Urinary bladder (tissue), 4 donors: ENCODE data around the gene CPSF6. TPM values are rescaled to one million over a fixed set of nuclear protein-coding genes. Genes with fewer than 3 reads are reported as not detected.
"Not testable (repeated sequence)": the region's sequence is repeated elsewhere in the genome, so short reads cannot be mapped to it uniquely, and the experiment has no call there.

Source experiments
- DNase-seq: peaks from one replicate; pipeline ENCODE4 v3.0.0-alpha.2; 2015; ENCODE audit errors: extremely low spot score
- H3K27ac ChIP-seq: one replicate; pipeline ENCODE4 v1.5.1; 2013; ENCODE audit warnings: low read depth, mild to moderate bottlenecking, moderate library complexity
- H3K36me3 ChIP-seq: one replicate; pipeline ENCODE4 v1.6.1; 2013; ENCODE audit warnings: mild to moderate bottlenecking, moderate library complexity; ENCODE audit not compliant: insufficient read depth
- H3K4me1 ChIP-seq: one replicate; pipeline ENCODE4 v1.6.1; 2013; ENCODE audit warnings: mild to moderate bottlenecking, moderate library complexity; ENCODE audit not compliant: insufficient read depth
- H3K4me3 ChIP-seq: one replicate; pipeline ENCODE4 v1.5.1; 2013; ENCODE audit warnings: low read depth, low read length
- WGBS: extraction: QIAGEN DNeasy Blood & Tissue Kit; methylation state at CpG from one replicate; pipeline ENCODE4 v1.1.7; 2013; 5-methylcytosine and 5-hydroxymethylcytosine counted together
- polyA plus RNA-seq: library from polyadenylated mRNA; stranded (reverse); fragments of 200-250 nt; gene quantifications from one replicate; pipeline ENCODE4 v1.2.3, GENCODE V29; 2013
- total RNA-seq: library from RNA; depleted of rRNA; stranded (reverse); fragments of >200 nt; gene quantifications from one replicate; pipeline ENCODE4 v1.2.3, GENCODE V29; 2014
- donor health status: healthy with polysubstance abuse.
- donor health status: healthy.

The CPSF6 gene
- total and polyA plus RNA-seq, 2 donors = 18.5 to 120 TPM

DNA sequence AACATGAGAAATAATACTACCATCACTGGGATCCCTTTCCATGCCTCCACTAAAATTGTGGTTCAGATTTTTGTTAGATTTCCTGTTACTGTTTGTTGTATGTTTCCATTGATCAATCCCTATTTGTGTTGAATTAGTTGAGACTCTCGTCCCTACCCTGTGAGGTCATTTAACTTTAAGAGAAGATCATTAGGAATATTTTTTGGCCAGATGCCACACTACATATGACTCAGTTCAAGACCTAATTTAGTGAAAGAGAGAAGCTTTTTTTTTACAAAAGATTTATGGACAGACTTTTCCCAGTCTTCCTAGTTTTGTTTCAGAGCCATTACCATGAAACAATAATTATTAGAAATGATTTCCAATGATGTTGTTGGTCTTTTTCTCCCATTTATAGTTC, 35.5 kb downstream of the CPSF6 start:
- WGBS = 53% methylated on average over 1 of the region's 1 CpG

GRCh38 chr12:69275471-69275891, 36.1 kb downstream of the CPSF6 start:
- Histone ChIP-seq H3K4me3 (no peak overlapping the region), H3K4me1 (no peaks in the 10 kb centered on the region), H3K27ac (no peak overlapping the region), H3K36me3 (no peaks in the 10 kb centered on the region)
- DNase-seq = no peak
- 16% methylated on average over 1 of the region's 1 CpG for WGBS

More for the DNA sequence above, 35.5 kb downstream of the CPSF6 start:
- no peak overlapping the region for H3K4me3 ChIP-seq
- H3K36me3 ChIP-seq = no peaks in the 10 kb centered on the region
- H3K27ac ChIP-seq = no peak overlapping the region
- H3K4me1 ChIP-seq = no peaks in the 10 kb centered on the region
- no peak for DNase-seq

DNA sequence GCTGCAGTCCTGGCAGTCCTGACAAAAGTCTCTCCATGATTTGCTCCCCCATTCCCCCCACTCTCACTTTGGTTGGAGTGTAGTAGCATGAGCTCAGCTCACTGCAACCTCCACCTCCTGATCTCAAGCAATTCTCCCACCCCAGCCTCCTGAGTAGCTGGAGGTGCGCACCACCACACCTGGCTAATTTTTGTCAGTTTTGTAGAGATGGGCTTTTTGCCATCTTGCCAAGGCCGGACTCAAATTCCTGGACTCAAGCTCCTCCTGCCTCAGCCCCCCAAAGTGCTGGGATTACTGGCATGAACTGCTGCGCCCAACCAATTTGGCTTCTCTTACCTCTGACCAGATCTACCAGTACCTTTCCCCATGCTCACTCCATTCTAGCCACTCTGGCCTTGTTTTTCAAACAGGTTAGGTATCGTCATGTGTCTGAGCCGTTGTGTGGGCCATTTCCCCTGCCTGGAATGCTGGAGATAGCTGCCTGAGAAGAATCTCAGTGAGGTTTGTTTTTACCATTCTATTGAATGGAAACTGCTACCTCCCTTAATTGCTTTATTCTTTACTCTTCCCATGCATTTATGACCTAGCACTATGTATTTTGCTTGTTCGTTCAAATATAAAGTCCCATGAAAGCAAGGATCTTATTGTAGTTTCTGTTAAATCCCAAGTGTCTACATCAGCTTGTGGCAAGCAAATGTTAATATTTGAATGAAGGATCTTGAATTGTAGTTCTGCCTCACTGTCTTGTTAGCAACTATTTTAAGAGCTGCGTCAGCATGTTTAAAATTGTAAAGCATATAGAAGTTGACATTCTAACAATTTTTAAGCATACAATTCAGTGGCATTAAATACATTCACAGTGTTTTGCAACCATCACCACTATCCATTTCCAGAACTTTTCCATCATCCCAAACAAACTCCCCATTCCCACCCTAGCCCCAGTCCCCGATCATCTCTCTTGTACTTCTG, 39.7 kb downstream of the CPSF6 start:
- no peak for DNase-seq
- WGBS = 86% methylated on average over 8 of the region's 8 CpGs
- no peaks in the 10 kb centered on the region for H3K4me1 ChIP-seq
- H3K36me3 ChIP-seq = no peaks in the 10 kb centered on the region
- H3K27ac ChIP-seq = no peak overlapping the region
- no peak overlapping the region for H3K4me3 ChIP-seq

GRCh38 chr12:69284131-69284530, 44.8 kb downstream of the CPSF6 start:
- Histone ChIP-seq H3K4me1 (no peaks in the 10 kb centered on the region), H3K36me3 (no peaks in the 10 kb centered on the region), H3K4me3 (peak overlapping the region; percentile 29), H3K27ac (no peak overlapping the region)
- 2% methylated on average over 19 of the region's 19 CpGs for WGBS
- peak; percentile 46 for DNase-seq

- Histone ChIP-seq H3K36me3 (no peaks in the 10 kb centered on the region), H3K4me1 (no peaks in the 10 kb centered on the region), H3K27ac (no peak overlapping the region), H3K4me3 (no peak overlapping the region)
- no peak for DNase-seq
- WGBS = 63% methylated on average over 3 of the region's 3 CpGs
These were observed 48.2 kb downstream of the CPSF6 start for GRCh38 chr12:69287556-69287955.

DNA sequence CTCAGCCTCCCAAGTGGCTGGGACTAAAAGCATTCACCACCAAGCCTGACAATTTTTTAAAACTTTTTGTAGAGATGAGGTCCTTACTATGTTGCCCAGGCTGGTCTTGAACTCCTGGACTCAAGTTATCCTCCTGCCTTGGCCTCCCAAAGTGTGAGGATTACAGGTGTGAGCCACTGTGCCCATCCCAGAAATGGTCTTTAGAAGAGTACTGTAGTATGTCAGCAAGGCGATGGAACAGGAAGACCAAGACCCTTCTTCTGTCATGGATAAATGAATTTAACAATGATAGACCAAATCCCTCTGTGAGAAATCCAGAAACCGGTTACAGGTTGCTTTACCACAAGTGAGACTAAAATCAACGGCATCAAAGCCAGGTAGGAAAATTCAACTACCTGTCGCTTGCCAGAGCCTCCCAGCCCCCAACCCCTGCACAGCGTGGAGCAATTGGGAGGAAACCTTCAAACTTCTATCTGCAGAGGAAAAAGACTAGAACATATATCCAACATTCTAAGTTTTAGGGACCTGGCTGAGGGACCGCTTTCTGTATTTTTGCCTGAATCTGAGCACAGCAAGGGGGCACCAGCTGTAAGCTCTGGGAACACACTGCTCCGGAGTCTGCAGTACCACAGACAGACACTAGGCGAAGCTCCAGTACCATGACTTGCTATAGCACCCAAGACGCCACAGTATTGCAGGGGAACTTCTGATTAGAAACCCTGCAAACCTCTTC, 51.3 kb downstream of the CPSF6 start:
- 32% methylated on average over 9 of the region's 9 CpGs for WGBS
- Histone ChIP-seq H3K36me3 (no peaks in the 10 kb centered on the region), H3K4me1 (no peaks in the 10 kb centered on the region), H3K27ac (no peak overlapping the region), H3K4me3 (no peak overlapping the region)
- no peak for DNase-seq

DNA sequence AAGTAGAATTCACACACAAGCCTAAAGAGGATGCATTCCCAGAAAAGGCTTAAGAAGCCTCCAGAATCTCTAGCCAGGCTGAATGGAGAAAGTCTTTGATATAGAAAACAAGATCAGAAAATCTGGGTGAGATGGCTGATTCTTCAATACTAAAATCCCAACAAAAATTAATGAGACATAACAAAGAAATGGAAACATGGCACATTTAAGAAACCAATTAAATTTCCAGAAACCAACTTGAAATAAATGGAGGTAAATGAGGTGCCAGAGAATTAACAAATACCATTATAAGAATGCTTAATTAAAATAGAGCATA, 51.9 kb downstream of the CPSF6 start:
- H3K4me1 ChIP-seq = no peaks in the 10 kb centered on the region
- H3K36me3 ChIP-seq = no peaks in the 10 kb centered on the region
- no peak for DNase-seq
- no peak overlapping the region for H3K27ac ChIP-seq
- no peak overlapping the region for H3K4me3 ChIP-seq

GRCh38 chr12:69298133-69298532, 58.8 kb downstream of the CPSF6 start:
- H3K4me3 ChIP-seq = no peak overlapping the region
- 88% methylated on average over 1 of the region's 1 CpG for WGBS
- no peaks in the 10 kb centered on the region for H3K36me3 ChIP-seq
- H3K4me1 ChIP-seq = no peaks in the 10 kb centered on the region
- H3K27ac ChIP-seq = no peak overlapping the region
- DNase-seq = no peak

GRCh38 chr12:69298947-69299346, 59.6 kb downstream of the CPSF6 start:
- DNase-seq = no peak
- Histone ChIP-seq H3K4me1 (no peaks in the 10 kb centered on the region), H3K36me3 (no peaks in the 10 kb centered on the region), H3K4me3 (no peak overlapping the region), H3K27ac (no peak overlapping the region)
- WGBS = 81% methylated on average over 2 of the region's 2 CpGs

GRCh38 chr12:69304284-69304683, 64.9 kb downstream of the CPSF6 start:
- no peaks in the 10 kb centered on the region for H3K4me1 ChIP-seq
- H3K36me3 ChIP-seq = no peaks in the 10 kb centered on the region
- H3K27ac ChIP-seq = no peak overlapping the region
- H3K4me3 ChIP-seq = no peak overlapping the region
- 96% methylated on average over 1 of the region's 1 CpG for WGBS
- DNase-seq = no peak

GRCh38 chr12:69309461-69309860, 70.1 kb downstream of the CPSF6 start:
- Histone ChIP-seq H3K4me1 (no peaks in the 10 kb centered on the region), H3K27ac (no peak overlapping the region), H3K36me3 (no peaks in the 10 kb centered on the region), H3K4me3 (no peak overlapping the region)
- 56% methylated on average over 3 of the region's 3 CpGs for whole genome bisulfite sequencing
- no peak for DNase-seq

DNA sequence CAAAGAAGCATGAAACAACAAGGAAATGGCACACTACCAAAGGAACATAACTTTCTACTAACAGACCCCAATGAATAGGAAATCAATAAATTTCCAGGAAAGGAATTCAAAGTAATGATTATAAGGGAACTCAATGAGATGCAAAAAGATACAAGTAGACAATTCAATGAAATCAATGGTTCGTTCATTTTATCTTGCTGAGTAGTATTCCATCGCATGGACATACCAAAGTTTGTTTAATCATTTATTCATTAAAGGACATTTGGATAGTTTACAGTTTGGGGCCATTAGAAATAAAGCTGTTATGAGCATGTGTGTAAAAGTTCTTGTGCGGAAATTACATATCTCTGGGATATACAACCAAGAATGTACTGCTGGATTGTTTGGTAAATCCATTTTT, 73.8 kb downstream of the CPSF6 start:
- Histone ChIP-seq H3K4me3 (no peak overlapping the region), H3K27ac (no peak overlapping the region), H3K36me3 (no peaks in the 10 kb centered on the region), H3K4me1 (no peaks in the 10 kb centered on the region)
- no peak for DNase-seq
- 98% methylated on average over 3 of the region's 3 CpGs for WGBS

DNA sequence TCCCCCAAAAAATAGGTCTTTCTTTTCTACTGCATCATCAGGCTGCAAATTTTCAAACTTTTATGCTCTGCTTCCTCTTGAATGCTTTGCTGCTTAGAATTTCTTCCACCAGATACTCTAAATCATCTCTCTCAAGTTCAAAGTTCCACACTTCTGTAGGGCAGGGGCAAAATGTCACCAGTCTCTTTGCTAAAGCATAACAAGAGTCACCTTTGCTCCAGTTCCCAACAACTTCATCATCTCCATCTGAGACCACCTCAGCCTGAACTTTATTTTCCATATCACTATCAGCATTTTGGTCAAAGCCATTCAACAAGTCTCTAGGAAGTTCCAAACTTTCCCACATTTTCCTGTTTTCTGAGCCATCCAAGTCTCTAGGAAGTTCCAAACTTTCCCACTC, 77.4 kb downstream of the CPSF6 start:
- H3K4me3 ChIP-seq, H3K27ac ChIP-seq, H3K4me1 ChIP-seq, DNase-seq, H3K36me3 ChIP-seq: not testable (repeated sequence)

DNA sequence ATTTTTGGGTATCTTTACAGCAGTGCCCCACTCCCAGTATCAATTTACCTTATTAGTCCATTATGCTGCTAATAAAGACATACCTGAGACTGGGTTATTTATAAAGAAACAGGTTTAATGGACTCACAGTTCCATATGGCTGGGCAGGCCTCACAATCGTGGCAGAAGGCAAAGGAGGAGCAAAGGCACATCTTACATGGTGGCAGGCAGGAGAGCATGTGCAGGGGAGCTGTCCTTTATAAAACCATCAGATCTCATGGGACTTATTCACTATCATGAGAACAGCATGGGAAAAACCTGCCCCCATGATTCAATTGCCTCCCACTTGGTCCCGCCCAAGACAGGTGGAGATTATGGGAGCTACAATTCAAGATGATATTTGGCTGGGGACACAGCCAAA, 77.9 kb downstream of the CPSF6 start:
- H3K36me3 ChIP-seq, H3K4me1 ChIP-seq, H3K4me3 ChIP-seq, H3K27ac ChIP-seq, DNase-seq: not testable (repeated sequence)
- WGBS = 79% methylated on average over 2 of the region's 2 CpGs
